Neural cell (in vitro differentiated cells): ENCODE results near the gene TSR1. TPM values are rescaled to one million over a fixed set of nuclear protein-coding genes. Genes with fewer than 3 reads are reported as not detected.

Experiments
- H2AFZ ChIP-seq: fragments of 200-600, 300-800 bp; sonication (generic), shearing (Covaris generic); 2 replicates; pipeline ENCODE4 v1.6.0; 2014; ENCODE audit warnings: low read depth, mild to moderate bottlenecking, antibody characterized with exemption, low read length, moderate library complexity
- H3F3A ChIP-seq: fragments of 200-600 bp; shearing (Covaris generic); 2 replicates; pipeline ENCODE4 v1.6.1; 2016; ENCODE audit warnings: mild to moderate bottlenecking, moderate library complexity, mixed read lengths, antibody characterized with exemption, low read length; ENCODE audit not compliant: insufficient read depth, poor library complexity, severe bottlenecking
- H3K27ac ChIP-seq: fragments of 200-600, 300-800 bp; sonication (generic), shearing (Covaris generic); 2 replicates; pipeline ENCODE4 v1.5.1; 2014; ENCODE audit warnings: mild to moderate bottlenecking, low read length, moderate library complexity
- H3K27me3 ChIP-seq: fragments of 300-800, 200-600 bp; sonication (generic), shearing (Covaris generic); 2 replicates; pipeline ENCODE4 v1.6.0; 2014; ENCODE audit warnings: mild to moderate bottlenecking, low read depth, low read length, moderate library complexity; ENCODE audit not compliant: insufficient read depth
- H3K36me3 ChIP-seq: fragments of 300-800, 200-600 bp; sonication (generic), shearing (Covaris generic); 2 replicates; pipeline ENCODE4 v1.5.1; 2014; ENCODE audit warnings: mild to moderate bottlenecking, antibody characterized with exemption, low read length, moderate library complexity; ENCODE audit not compliant: insufficient read depth
- H3K4me2 ChIP-seq: fragments of 300-800, 200-600 bp; sonication (generic), shearing (Covaris generic); 2 replicates; pipeline ENCODE4 v1.6.0; 2014; ENCODE audit warnings: mild to moderate bottlenecking, low read length
- H3K4me3 ChIP-seq: fragments of 300-800, 200-600 bp; sonication (generic), shearing (Covaris generic); 2 replicates; pipeline ENCODE4 v1.5.1; 2014; ENCODE audit warnings: mild to moderate bottlenecking, low read length, moderate library complexity
- H3K79me2 ChIP-seq: fragments of 200-600 bp; shearing (Covaris generic); replicated peaks from 2 replicates; pipeline ENCODE4 v1.6.0; 2014; ENCODE audit warnings: mild to moderate bottlenecking, low read length, moderate library complexity; ENCODE audit not compliant: insufficient read depth
- H3K9ac ChIP-seq: fragments of 300-800, 200-600 bp; sonication (generic), shearing (Covaris generic); 2 replicates; pipeline ENCODE4 v1.6.1; 2016; ENCODE audit warnings: mild to moderate bottlenecking, low read length, mixed read lengths
- H3K9me2 ChIP-seq: fragments of 200-600 bp; shearing (Covaris generic); 2 replicates; pipeline ENCODE4 v1.6.1; 2016; ENCODE audit warnings: mild to moderate bottlenecking, low read length, mixed read lengths; ENCODE audit not compliant: insufficient read depth
- H3K9me3 ChIP-seq: fragments of 200-600, 300-800 bp; sonication (generic), shearing (Covaris generic); 2 replicates; pipeline ENCODE4 v1.6.1; 2016; ENCODE audit warnings: mild to moderate bottlenecking, mixed run types, low read length, moderate library complexity, mixed read lengths
- H4K20me1 ChIP-seq: fragments of 200-600 bp; shearing (Covaris generic); 2 replicates; pipeline ENCODE4 v1.6.1; 2016; ENCODE audit warnings: mild to moderate bottlenecking, mixed run types; ENCODE audit not compliant: insufficient read depth
- EP300 ChIP-seq: fragments of 450-650 bp; conservative IDR thresholded peaks from 2 replicates; pipeline ENCODE4 v1.6.1; 2014; ENCODE audit warnings: antibody characterized with exemption, mild to moderate bottlenecking, moderate library complexity; ENCODE audit not compliant: poor library complexity, severe bottlenecking
- EZH2 ChIP-seq: fragments of 200-600, 300-800 bp; shearing (Covaris generic), sonication (generic); IDR thresholded peaks from 2 replicates; pipeline ENCODE4 v1.6.1; 2014; ENCODE audit warnings: antibody characterized with exemption, low read length, borderline replicate concordance, mild to moderate bottlenecking; ENCODE audit not compliant: insufficient read depth, poor library complexity, severe bottlenecking
- MXI1 ChIP-seq: fragments of 450-650 bp; conservative IDR thresholded peaks from 2 replicates; pipeline ENCODE4 v1.6.1; 2014; ENCODE audit warnings: antibody characterized with exemption, mild to moderate bottlenecking; ENCODE audit not compliant: poor library complexity, severe bottlenecking
- POLR2AphosphoS5 ChIP-seq: IDR thresholded peaks from 2 replicates; pipeline ENCODE4 v1.6.1; 2012
- RAD21 ChIP-seq: fragments of 450-650 bp; conservative IDR thresholded peaks from 2 replicates; pipeline ENCODE4 v1.6.1; 2014; ENCODE audit warnings: antibody characterized with exemption, mild to moderate bottlenecking, moderate library complexity
- REST ChIP-seq: IDR thresholded peaks from 2 replicates; pipeline ENCODE4 v1.6.1; 2012; ENCODE audit warnings: borderline replicate concordance
- SMC3 ChIP-seq: fragments of 450-650 bp; conservative IDR thresholded peaks from 2 replicates; pipeline ENCODE4 v1.6.1; 2014; ENCODE audit warnings: antibody characterized with exemption, mild to moderate bottlenecking, moderate library complexity; ENCODE audit not compliant: poor library complexity
- TAF1 ChIP-seq: IDR thresholded peaks from 2 replicates; pipeline ENCODE4 v1.6.1; 2012; ENCODE audit warnings: low read depth
- polyA plus RNA-seq: library from polyadenylated mRNA; depleted of rRNA; stranded (reverse); fragments of >200 nt; gene quantifications from 2 replicates; pipeline ENCODE4 v1.2.3, GENCODE V29; 2014
- TF ChIP-seq, protein P1 (sequence below): fragments of 450-650 bp; IDR thresholded peaks from 2 replicates; pipeline ENCODE4 v1.5.1; 2014; ENCODE audit warnings: antibody characterized with exemption, mild to moderate bottlenecking, moderate library complexity; ENCODE audit not compliant: poor library complexity, severe bottlenecking

Gene TSR1
- polyA plus RNA-seq, 1 donor from 2014 or later: 31.8 TPM

DNA sequence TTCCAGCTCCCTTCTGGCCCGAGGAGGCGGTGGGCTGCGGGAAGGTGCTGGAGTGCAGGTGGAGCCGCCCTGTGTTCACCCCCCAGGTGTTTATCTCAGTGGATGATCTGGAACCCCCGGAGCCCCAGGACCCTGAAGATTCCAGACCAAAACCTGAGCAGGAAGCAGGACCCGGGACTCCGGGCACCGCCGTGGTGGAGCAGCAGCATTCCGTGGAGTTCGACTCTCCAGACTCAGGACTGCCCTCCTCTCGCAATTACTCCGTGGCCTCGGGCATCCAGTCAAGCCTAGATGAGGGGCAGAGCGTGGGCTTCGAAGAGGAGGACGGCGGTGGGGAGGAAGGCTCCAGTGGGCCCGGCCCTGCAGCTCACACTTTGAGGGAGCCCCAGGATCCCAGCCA is 39.1 kb upstream of the TSR1 start:
- H4K20me1 ChIP-seq: no peaks in the 10 kb centered on the region
- no peak for TF ChIP-seq TAF1
- no peaks in the 10 kb centered on the region for H3F3A ChIP-seq
- no peaks in the 10 kb centered on the region for H3K79me2 ChIP-seq
- no peak overlapping the region for H3K27ac ChIP-seq
- no peaks in the 10 kb centered on the region for H3K27me3 ChIP-seq
- no peak overlapping the region for H3K9ac ChIP-seq
- H3K4me3 ChIP-seq: no peak overlapping the region
- no peak overlapping the region for H3K4me2 ChIP-seq
- no peaks in the 10 kb centered on the region for H3K9me3 ChIP-seq
- H3K9me2 ChIP-seq: no peaks in the 10 kb centered on the region
- H2AFZ ChIP-seq: no peak overlapping the region
- no peaks in the 10 kb centered on the region for H3K36me3 ChIP-seq

GRCh38 chr17:2374549-2375285 is 38.5 kb upstream of the TSR1 start:
- no peak for TF ChIP-seq EP300
- no peak for TF ChIP-seq EZH2
- TF ChIP-seq REST: no peak
- TF ChIP-seq TAF1: no peak
- no peak for TF ChIP-seq RAD21
- TF ChIP-seq, protein P1, sequence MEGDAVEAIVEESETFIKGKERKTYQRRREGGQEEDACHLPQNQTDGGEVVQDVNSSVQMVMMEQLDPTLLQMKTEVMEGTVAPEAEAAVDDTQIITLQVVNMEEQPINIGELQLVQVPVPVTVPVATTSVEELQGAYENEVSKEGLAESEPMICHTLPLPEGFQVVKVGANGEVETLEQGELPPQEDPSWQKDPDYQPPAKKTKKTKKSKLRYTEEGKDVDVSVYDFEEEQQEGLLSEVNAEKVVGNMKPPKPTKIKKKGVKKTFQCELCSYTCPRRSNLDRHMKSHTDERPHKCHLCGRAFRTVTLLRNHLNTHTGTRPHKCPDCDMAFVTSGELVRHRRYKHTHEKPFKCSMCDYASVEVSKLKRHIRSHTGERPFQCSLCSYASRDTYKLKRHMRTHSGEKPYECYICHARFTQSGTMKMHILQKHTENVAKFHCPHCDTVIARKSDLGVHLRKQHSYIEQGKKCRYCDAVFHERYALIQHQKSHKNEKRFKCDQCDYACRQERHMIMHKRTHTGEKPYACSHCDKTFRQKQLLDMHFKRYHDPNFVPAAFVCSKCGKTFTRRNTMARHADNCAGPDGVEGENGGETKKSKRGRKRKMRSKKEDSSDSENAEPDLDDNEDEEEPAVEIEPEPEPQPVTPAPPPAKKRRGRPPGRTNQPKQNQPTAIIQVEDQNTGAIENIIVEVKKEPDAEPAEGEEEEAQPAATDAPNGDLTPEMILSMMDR: no peak
- TF ChIP-seq SMC3: no peak
- TF ChIP-seq MXI1: no peak
- TF ChIP-seq POLR2AphosphoS5: no peak
- H3F3A ChIP-seq: no peaks in the 10 kb centered on the region
- no peaks in the 10 kb centered on the region for H4K20me1 ChIP-seq
- H3K9me2 ChIP-seq: no peaks in the 10 kb centered on the region
- H3K9ac ChIP-seq: no peak overlapping the region
- no peak overlapping the region for H3K27ac ChIP-seq
- H3K36me3 ChIP-seq: no peaks in the 10 kb centered on the region
- no peak overlapping the region for H2AFZ ChIP-seq
- H3K79me2 ChIP-seq: no peaks in the 10 kb centered on the region
- no peak overlapping the region for H3K4me2 ChIP-seq
- H3K9me3 ChIP-seq: no peaks in the 10 kb centered on the region
- H3K4me3 ChIP-seq: no peak overlapping the region
- H3K27me3 ChIP-seq: no peaks in the 10 kb centered on the region

DNA sequence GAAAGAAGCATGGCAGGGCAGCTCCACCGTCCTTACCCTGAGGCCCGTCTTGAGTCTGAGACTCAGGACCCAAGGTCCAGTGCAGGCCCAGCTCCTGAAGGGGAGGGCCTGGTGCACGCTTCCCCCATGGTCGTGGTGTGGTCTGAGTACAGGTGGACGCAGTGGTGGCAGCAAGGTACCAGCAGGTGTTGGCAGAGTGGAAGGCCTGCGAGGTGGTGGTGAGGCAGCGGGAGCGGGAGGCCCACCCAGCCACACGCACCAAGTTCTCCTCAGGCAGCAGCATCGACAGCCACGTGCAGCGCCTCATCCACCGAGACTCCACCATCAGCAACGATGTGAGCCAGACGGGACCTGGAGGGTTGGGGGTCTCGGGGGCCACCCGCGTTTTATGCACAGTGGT is 36.9 kb upstream of the TSR1 start:
- Histone ChIP-seq H3K4me2 (no peak overlapping the region), H3K27me3 (no peaks in the 10 kb centered on the region), H3K9me3 (no peaks in the 10 kb centered on the region), H3F3A (no peaks in the 10 kb centered on the region), H3K9me2 (no peaks in the 10 kb centered on the region), H3K79me2 (no peaks in the 10 kb centered on the region), H2AFZ (no peak overlapping the region), H3K4me3 (no peak overlapping the region), H3K36me3 (no peaks in the 10 kb centered on the region), H4K20me1 (no peaks in the 10 kb centered on the region), H3K27ac (no peak overlapping the region), H3K9ac (no peak overlapping the region)
- TF ChIP-seq SMC3: no peak
- TF ChIP-seq EP300: no peak
- TF ChIP-seq MXI1: no peak
- no peak for TF ChIP-seq RAD21
- TF ChIP-seq, protein P1: no peak
- no peak for TF ChIP-seq REST
- TF ChIP-seq POLR2AphosphoS5: no peak
- TF ChIP-seq EZH2: no peak
- no peak for TF ChIP-seq TAF1
